ENCODE measurements around the gene PNPLA3. TPM values are rescaled to one million over a fixed set of nuclear protein-coding genes. Genes with fewer than 3 reads are reported as not detected.
"Not testable (repeated sequence)": the region's sequence is repeated elsewhere in the genome, so short reads cannot be mapped to it uniquely, and the experiment has no call there.

PNPLA3 gene
- total RNA-seq, 1 donor from 2014 or later: 18.3 TPM

- peaks cover 9% of the 10 kb centered on the region for H3K27me3 Mint-ChIP-seq (ENCODE audit: unreplicated experiment)
- no peaks in the 10 kb centered on the region for H3K36me3 Mint-ChIP-seq (ENCODE audit: low read depth, unreplicated experiment)
- DNase-seq (ENCODE audit: low spot score): no peak
- TF ChIP-seq CTCF (IDR thresholded peaks at IDR 0.05; ENCODE audit: unreplicated experiment): no peak
- no peaks in the 10 kb centered on the region for H3K9me3 Mint-ChIP-seq (ENCODE audit: unreplicated experiment)
- H3K4me3 Mint-ChIP-seq (ENCODE audit: unreplicated experiment): no peak overlapping the region
- H3K4me1 Mint-ChIP-seq (ENCODE audit: unreplicated experiment): no peaks in the 10 kb centered on the region
- H3K27ac Mint-ChIP-seq (ENCODE audit: unreplicated experiment): no peak overlapping the region
These were observed 21.5 kb upstream of the PNPLA3 start for GRCh38 chr22:43901976-43902643.

GRCh38 chr22:43903033-43903432 is 20.6 kb upstream of the PNPLA3 start:
- not testable (repeated sequence) for H3K4me3 Mint-ChIP-seq (ENCODE audit: unreplicated experiment); H3K4me1 Mint-ChIP-seq (ENCODE audit: unreplicated experiment); H3K9me3 Mint-ChIP-seq (ENCODE audit: unreplicated experiment); H3K27me3 Mint-ChIP-seq (ENCODE audit: unreplicated experiment); DNase-seq (ENCODE audit: low spot score); H3K36me3 Mint-ChIP-seq (ENCODE audit: low read depth, unreplicated experiment); H3K27ac Mint-ChIP-seq (ENCODE audit: unreplicated experiment)

GRCh38 chr22:43904412-43904811 is 19.2 kb upstream of the PNPLA3 start:
- H3K36me3 Mint-ChIP-seq (ENCODE audit: low read depth, unreplicated experiment); H3K27ac Mint-ChIP-seq (ENCODE audit: unreplicated experiment); H3K27me3 Mint-ChIP-seq (ENCODE audit: unreplicated experiment); H3K4me3 Mint-ChIP-seq (ENCODE audit: unreplicated experiment); H3K4me1 Mint-ChIP-seq (ENCODE audit: unreplicated experiment); H3K9me3 Mint-ChIP-seq (ENCODE audit: unreplicated experiment): not testable (repeated sequence)
- peak; percentile 59 for TF ChIP-seq CTCF (IDR thresholded peaks at IDR 0.05; ENCODE audit: unreplicated experiment)
- DNase-seq (ENCODE audit: low spot score): peak; percentile 56

- Mint-ChIP-seq H3K4me1 (ENCODE audit: unreplicated experiment) (no peaks in the 10 kb centered on the region), H3K4me3 (ENCODE audit: unreplicated experiment) (no peak overlapping the region), H3K27ac (ENCODE audit: unreplicated experiment) (no peak overlapping the region), H3K27me3 (ENCODE audit: unreplicated experiment) (peaks cover 9% of the 10 kb centered on the region), H3K9me3 (ENCODE audit: unreplicated experiment) (no peaks in the 10 kb centered on the region), H3K36me3 (ENCODE audit: low read depth, unreplicated experiment) (no peaks in the 10 kb centered on the region)
- no peak for DNase-seq (ENCODE audit: low spot score)
- no peak for TF ChIP-seq CTCF (IDR thresholded peaks at IDR 0.05; ENCODE audit: unreplicated experiment)
These were observed 17.9 kb upstream of the PNPLA3 start for GRCh38 chr22:43905681-43906080.

GRCh38 chr22:43909708-43910107 is 13.9 kb upstream of the PNPLA3 start:
- no peaks in the 10 kb centered on the region for H3K9me3 Mint-ChIP-seq (ENCODE audit: unreplicated experiment)
- H3K27me3 Mint-ChIP-seq (ENCODE audit: unreplicated experiment): peaks cover 10% of the 10 kb centered on the region
- no peak for DNase-seq (ENCODE audit: low spot score)
- H3K27ac Mint-ChIP-seq (ENCODE audit: unreplicated experiment): no peak overlapping the region
- no peak overlapping the region for H3K4me3 Mint-ChIP-seq (ENCODE audit: unreplicated experiment)
- TF ChIP-seq CTCF (IDR thresholded peaks at IDR 0.05; ENCODE audit: unreplicated experiment): no peak
- H3K36me3 Mint-ChIP-seq (ENCODE audit: low read depth, unreplicated experiment): peaks cover 7% of the 10 kb centered on the region
- H3K4me1 Mint-ChIP-seq (ENCODE audit: unreplicated experiment): no peaks in the 10 kb centered on the region
